ENCODE data around the gene JMJD6. TPM values are rescaled to one million over a fixed set of nuclear protein-coding genes. Genes with fewer than 3 reads are reported as not detected.
A peak's percentile ranks its signal among the peaks of the same experiment; 100 is the strongest.
"Not testable (repeated sequence)": the region's sequence is repeated elsewhere in the genome, so short reads cannot be mapped to it uniquely, and the experiment has no call there.

The JMJD6 gene
- total and polyA plus RNA-seq, 9 donors, result 13.8 to 25.0 (median 22.2) TPM

DNA sequence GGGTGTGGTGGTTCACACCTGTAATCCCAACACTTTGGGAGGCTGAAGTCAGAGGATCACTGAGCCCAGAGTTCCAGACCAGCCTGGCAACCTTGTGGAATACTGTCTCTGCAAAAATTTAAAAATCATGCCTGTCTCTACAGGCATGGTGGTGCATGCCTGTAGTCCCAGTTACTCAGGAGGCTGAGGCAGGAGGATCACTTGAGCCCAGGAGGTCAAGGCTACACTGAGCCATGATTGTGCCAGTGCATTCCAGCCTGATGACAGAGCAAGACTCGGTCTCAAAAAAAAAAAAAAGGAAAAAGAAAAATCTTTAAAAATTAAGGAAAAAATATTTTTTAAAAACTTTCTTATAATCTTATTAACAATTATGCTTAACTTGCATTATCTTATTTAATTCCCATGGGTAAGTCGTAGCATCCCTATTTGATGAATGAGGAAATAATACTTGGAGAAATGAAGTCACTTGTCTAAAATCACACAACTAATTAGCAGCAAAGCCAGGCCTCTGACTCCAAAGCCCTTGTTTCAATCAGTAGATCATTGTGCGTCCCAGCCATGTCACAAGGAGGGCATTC lies 25.1 kb upstream of the JMJD6 start:
- Histone ChIP-seq H3K36me3 (ENCODE audit: control insufficient read depth, insufficient read depth, low read length) (peaks cover 56% of the 10 kb centered on the region), H3K27ac (ENCODE audit: low read length) (no peak overlapping the region), H3K4me1 (ENCODE audit: control insufficient read depth, insufficient read depth, low read length) (peaks cover 2% of the 10 kb centered on the region), H3K27me3 (ENCODE audit: control insufficient read depth, insufficient read depth, low read length) (no peaks in the 10 kb centered on the region), H3K9me3 (replicated peaks; ENCODE audit: control insufficient read depth, low read depth, low read length) (peaks cover under 1% of the 10 kb centered on the region), H3K4me3 (ENCODE audit: low read length) (no peak overlapping the region)
- DNase-seq, result no peak
- WGBS (ENCODE audit: insufficient coverage), result no CpG with 5 or more reads among the region's 3 CpGs

DNA sequence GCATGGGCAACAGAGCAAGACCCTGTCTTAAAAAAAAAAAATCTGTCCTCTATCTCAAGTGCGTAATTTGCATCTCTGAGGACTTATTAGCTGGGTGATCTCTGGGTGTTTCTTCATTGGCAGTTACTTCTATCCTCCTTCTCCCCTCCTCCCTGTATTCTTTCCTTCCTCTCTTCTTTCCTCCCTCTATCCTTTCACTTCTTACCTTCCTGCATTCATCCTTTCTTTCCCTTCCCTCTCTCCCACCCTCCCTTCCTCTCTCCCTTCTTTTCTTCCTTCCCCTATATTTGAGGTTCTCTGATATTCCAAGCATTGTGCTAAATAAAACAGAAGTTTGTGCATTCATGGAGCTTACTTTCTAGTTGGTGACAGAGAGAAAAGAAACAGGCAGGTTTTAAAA lies 22.3 kb upstream of the JMJD6 start:
- H3K36me3 ChIP-seq (ENCODE audit: control insufficient read depth, insufficient read depth, low read length), result peaks cover 62% of the 10 kb centered on the region
- no peak overlapping the region for H3K27ac ChIP-seq (ENCODE audit: low read length)
- H3K4me1 ChIP-seq (ENCODE audit: control insufficient read depth, insufficient read depth, low read length), result peaks cover 2% of the 10 kb centered on the region

DNA sequence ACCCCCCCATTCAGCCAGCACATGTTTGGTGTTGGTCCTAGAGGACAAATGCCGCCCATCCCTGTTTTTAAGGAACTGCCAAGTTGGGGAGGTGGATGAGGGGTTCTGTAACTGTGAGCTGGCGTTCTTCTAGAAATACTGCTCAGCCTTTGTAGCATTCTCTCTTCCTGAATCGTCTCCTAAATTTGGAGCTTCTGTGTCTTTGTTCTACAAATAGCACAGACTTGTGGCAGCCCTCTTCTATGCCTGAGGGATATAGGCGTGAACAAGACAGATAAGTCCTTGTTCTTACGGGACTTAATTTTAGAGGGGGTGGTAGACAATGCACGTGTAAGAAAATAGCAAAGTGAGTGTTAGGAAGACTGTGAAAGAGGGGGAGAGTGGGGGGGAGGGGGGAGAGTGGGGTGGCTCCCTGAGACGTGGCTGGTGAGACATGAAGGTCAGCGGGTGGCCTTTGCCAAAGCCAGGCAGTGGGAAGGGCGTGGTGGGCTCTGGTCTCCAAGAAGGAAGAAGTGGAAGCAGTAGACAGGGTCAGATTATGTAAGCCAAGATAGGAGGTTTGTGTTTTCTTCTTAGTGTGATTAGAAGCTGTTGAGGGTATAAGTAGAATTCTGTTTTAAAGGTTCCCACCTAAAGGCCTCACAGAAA lies 21.4 kb upstream of the JMJD6 start:
- Histone ChIP-seq H3K27me3 (ENCODE audit: control insufficient read depth, insufficient read depth, low read length) (no peaks in the 10 kb centered on the region), H3K36me3 (ENCODE audit: control insufficient read depth, insufficient read depth, low read length) (peaks cover 59% of the 10 kb centered on the region), H3K4me1 (ENCODE audit: control insufficient read depth, insufficient read depth, low read length) (peaks cover 2% of the 10 kb centered on the region), H3K4me3 (ENCODE audit: low read length) (no peak overlapping the region), H3K9me3 (replicated peaks; ENCODE audit: control insufficient read depth, low read depth, low read length) (peaks cover 2% of the 10 kb centered on the region), H3K27ac (ENCODE audit: low read length) (peak overlapping the region; percentile 59)
- WGBS (ENCODE audit: insufficient coverage), result 81% methylated on average over 8 of the region's 9 CpGs
- peak; percentile 22 for DNase-seq

More for the DNA sequence above, 22.3 kb upstream of the JMJD6 start:
- no CpG with 5 or more reads among the region's 1 CpG for WGBS (ENCODE audit: insufficient coverage)
- peaks cover 2% of the 10 kb centered on the region for H3K9me3 ChIP-seq (replicated peaks; ENCODE audit: control insufficient read depth, low read depth, low read length)
- DNase-seq, result no peak
- H3K4me3 ChIP-seq (ENCODE audit: low read length), result no peak overlapping the region
- H3K27me3 ChIP-seq (ENCODE audit: control insufficient read depth, insufficient read depth, low read length), result no peaks in the 10 kb centered on the region

DNA sequence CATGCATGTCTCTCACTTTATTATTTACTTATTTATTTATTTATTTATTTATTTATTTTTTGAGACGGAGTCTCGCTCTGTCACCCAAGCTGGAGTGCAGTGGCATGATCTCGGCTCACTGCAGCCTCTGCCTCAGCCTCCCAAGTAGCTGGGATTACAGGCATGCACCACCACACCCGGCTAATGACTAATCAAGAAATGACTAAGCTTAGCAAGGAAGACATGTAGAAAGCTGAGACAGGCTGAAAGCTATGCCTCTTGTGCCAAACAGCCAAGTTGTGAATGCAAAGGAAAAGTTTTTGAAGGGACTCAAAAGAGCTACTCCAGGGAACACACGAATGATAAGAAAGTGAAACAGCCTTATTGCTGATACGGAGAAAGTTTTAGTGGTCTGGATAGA lies 19.4 kb upstream of the JMJD6 start:
- not testable (repeated sequence) for DNase-seq; H3K9me3 ChIP-seq (replicated peaks; ENCODE audit: control insufficient read depth, low read depth, low read length); H3K27ac ChIP-seq (ENCODE audit: low read length); H3K4me3 ChIP-seq (ENCODE audit: low read length); H3K27me3 ChIP-seq (ENCODE audit: control insufficient read depth, insufficient read depth, low read length); H3K4me1 ChIP-seq (ENCODE audit: control insufficient read depth, insufficient read depth, low read length)
- WGBS (ENCODE audit: insufficient coverage), result no CpG with 5 or more reads among the region's 6 CpGs
- H3K36me3 ChIP-seq (ENCODE audit: control insufficient read depth, insufficient read depth, low read length), result peaks cover 62% of the 10 kb centered on the region

DNA sequence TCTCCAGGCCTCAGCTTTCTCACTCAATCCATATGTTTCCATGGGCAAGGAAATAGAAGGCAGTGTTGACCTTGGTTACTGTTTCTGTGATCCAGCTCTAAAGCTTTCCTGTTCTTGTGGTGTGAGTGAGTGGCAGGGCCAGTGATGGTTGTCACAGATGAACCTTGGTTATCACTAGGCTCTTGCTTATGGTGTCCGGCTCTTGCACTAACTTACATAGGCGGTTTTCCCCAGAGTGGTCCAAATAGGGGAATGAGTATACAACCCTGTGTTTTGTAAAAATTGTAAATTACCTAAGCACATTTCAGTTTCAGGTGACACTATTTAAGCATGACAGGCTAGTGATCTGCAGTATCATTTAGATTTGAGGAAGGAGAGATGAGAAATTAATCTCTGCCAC lies 18.3 kb upstream of the JMJD6 start:
- no peak overlapping the region for H3K27ac ChIP-seq (ENCODE audit: low read length)
- peaks cover 60% of the 10 kb centered on the region for H3K36me3 ChIP-seq (ENCODE audit: control insufficient read depth, insufficient read depth, low read length)
- WGBS (ENCODE audit: insufficient coverage), result no CpG with 5 or more reads among the region's 2 CpGs
- H3K4me1 ChIP-seq (ENCODE audit: control insufficient read depth, insufficient read depth, low read length), result peaks cover 4% of the 10 kb centered on the region
- peaks cover 2% of the 10 kb centered on the region for H3K9me3 ChIP-seq (replicated peaks; ENCODE audit: control insufficient read depth, low read depth, low read length)
- no peaks in the 10 kb centered on the region for H3K27me3 ChIP-seq (ENCODE audit: control insufficient read depth, insufficient read depth, low read length)
- H3K4me3 ChIP-seq (ENCODE audit: low read length), result no peak overlapping the region
- DNase-seq, result no peak

DNA sequence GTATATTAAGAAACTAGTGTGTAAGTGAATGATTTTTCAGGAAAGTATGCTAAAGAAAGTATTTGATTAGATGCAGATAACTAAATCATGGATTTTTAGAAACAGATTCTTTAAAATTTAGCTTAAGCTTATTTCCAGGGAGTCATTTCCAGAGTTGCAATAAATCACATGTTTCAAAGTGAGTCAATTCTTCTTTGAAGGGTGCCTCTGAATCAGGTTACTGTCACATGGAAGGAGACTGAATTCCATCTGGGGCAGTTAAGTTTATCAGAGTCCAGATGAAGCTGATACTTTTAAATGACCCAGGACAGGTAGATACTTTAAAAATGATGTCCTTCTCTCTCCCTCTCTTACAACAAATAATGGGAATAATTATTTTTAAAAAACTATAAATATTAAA lies 16.6 kb upstream of the JMJD6 start:
- H3K4me1 ChIP-seq (ENCODE audit: control insufficient read depth, insufficient read depth, low read length), result peaks cover 6% of the 10 kb centered on the region

DNA sequence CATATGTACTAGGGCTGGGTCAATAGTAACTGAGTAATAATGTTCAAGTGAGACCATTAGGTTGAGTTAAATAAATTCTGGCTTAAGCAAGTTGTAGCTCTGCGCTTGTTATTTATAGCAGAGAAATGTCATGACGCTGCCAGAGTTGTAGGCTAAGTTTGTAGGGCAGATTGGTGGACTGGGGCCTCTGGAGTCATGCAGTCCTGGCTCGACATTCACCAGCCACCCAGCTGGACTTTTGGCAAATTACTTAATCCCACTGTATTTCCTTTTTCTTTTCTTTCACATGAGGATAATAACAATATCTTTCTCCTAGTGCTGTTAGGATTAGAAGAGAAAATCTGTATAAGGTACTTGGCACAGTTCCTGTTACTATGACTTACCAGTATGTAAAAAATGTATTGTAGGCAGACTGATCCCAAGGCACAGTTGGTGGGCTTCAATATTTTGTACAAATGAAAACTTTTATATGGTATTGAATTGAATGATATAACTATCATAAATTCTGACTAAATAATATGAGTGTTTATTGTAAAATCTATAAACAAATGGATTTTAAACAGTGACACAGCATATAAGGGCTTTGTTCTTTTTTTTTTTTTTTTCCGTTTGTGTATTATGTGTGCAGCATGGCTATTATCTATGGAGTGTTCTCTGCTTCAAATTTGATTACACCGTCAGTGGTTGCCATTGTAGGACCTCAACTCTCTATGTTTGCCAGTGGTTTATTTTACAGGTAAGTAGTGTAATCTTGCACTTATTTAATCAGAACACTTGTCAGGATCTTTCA lies 14.1 kb upstream of the JMJD6 start:
- H3K27me3 ChIP-seq (ENCODE audit: control insufficient read depth, insufficient read depth, low read length), result no peaks in the 10 kb centered on the region
- H3K27ac ChIP-seq (ENCODE audit: low read length), result peak overlapping the region; percentile 82
- DNase-seq, result peak; percentile 75
- no peaks in the 10 kb centered on the region for H3K9me3 ChIP-seq (replicated peaks; ENCODE audit: control insufficient read depth, low read depth, low read length)
- no CpG with 5 or more reads among the region's 5 CpGs for WGBS (ENCODE audit: insufficient coverage)
- peak overlapping the region; percentile 2 for H3K4me3 ChIP-seq (ENCODE audit: low read length)
- H3K36me3 ChIP-seq (ENCODE audit: control insufficient read depth, insufficient read depth, low read length), result peaks cover 32% of the 10 kb centered on the region
- H3K4me1 ChIP-seq (ENCODE audit: control insufficient read depth, insufficient read depth, low read length), result peaks cover 4% of the 10 kb centered on the region

More for the DNA sequence above, 16.6 kb upstream of the JMJD6 start:
- Histone ChIP-seq H3K27ac (ENCODE audit: low read length) (no peak overlapping the region), H3K4me3 (ENCODE audit: low read length) (no peak overlapping the region), H3K27me3 (ENCODE audit: control insufficient read depth, insufficient read depth, low read length) (no peaks in the 10 kb centered on the region), H3K9me3 (replicated peaks; ENCODE audit: control insufficient read depth, low read depth, low read length) (peaks cover 2% of the 10 kb centered on the region), H3K36me3 (ENCODE audit: control insufficient read depth, insufficient read depth, low read length) (peaks cover 46% of the 10 kb centered on the region)
- no peak for DNase-seq

DNA sequence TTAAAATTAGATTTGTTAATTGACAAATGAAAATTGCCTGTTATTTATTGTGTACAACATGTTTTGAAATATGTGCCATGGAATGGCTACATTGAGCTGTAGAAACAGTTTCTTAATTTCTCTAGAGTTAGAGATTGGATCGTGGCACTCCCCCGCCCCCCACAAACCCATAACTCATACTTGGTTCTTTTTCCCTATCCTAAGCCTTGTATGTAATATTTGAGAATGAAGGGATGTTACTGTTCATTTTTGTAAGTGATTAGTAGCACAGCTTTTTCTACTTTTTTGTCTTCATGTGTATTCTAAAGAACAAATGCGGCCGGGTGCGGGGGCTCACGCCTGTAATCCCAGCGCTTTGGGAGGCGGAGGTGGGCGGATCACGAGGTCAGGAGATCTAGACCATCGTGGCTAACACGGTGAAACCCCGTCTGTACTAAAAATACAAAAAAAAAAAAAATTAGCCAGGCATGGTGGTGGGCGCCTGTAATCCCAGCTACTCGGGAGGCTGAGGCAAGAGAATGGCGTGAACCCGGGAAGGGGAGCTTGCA lies 13.2 kb upstream of the JMJD6 start:
- H3K27me3 ChIP-seq (ENCODE audit: control insufficient read depth, insufficient read depth, low read length); H3K9me3 ChIP-seq (replicated peaks; ENCODE audit: control insufficient read depth, low read depth, low read length); DNase-seq; H3K4me1 ChIP-seq (ENCODE audit: control insufficient read depth, insufficient read depth, low read length): not testable (repeated sequence)
- Histone ChIP-seq H3K36me3 (ENCODE audit: control insufficient read depth, insufficient read depth, low read length) (peaks cover 31% of the 10 kb centered on the region), H3K4me3 (ENCODE audit: low read length) (peak overlapping the region; percentile 95), H3K27ac (ENCODE audit: low read length) (peak overlapping the region; percentile 82)
- 84% methylated on average over 8 of the region's 17 CpGs for WGBS (ENCODE audit: insufficient coverage)

DNA sequence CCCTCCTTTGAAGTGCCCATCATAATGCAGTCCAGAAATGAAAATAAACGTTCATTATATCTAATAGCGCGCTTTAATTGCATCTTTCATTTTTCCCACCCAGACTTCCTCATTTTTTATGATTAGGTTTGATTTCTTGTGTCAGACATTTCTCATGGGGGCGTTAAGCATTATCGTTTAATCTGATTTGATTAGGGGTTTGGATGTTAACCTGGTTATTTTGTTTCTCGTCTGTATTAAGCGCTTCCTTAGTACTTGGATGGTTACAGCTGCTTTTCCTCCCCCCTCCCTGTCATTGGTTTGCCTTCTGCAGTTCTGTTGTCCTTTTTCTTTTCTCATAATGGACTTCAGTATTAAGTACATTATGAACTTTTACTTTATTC lies 12.1 kb upstream of the JMJD6 start:
- Histone ChIP-seq H3K9me3 (replicated peaks; ENCODE audit: control insufficient read depth, low read depth, low read length) (no peaks in the 10 kb centered on the region), H3K4me1 (ENCODE audit: control insufficient read depth, insufficient read depth, low read length) (peaks cover 9% of the 10 kb centered on the region), H3K27ac (ENCODE audit: low read length) (peak overlapping the region; percentile 100), H3K4me3 (ENCODE audit: low read length) (peak overlapping the region; percentile 95), H3K27me3 (ENCODE audit: control insufficient read depth, insufficient read depth, low read length) (no peaks in the 10 kb centered on the region), H3K36me3 (ENCODE audit: control insufficient read depth, insufficient read depth, low read length) (peaks cover 31% of the 10 kb centered on the region)
- peak; percentile 51 for DNase-seq
- no CpG with 5 or more reads among the region's 7 CpGs for WGBS (ENCODE audit: insufficient coverage)

Measured in muscle of leg (tissue), 11 donors.